Fibroblast of lung (primary cell): ENCODE results near the gene DUSP1.

Experiments used
- EZH2 ChIP-seq: IDR thresholded peaks from 2 replicates; pipeline ENCODE4 v1.5.1; 2012; ENCODE audit warnings: low read length, control low read depth, mild to moderate bottlenecking; ENCODE audit errors: missing control alignments
- TF ChIP-seq, protein P1 (sequence below), 2 donors: IDR thresholded peaks in 1 of 2; conservative IDR thresholded peaks in 1 of 2; 1 replicate in 1 of 2; 2 replicates in 1 of 2; pipeline ENCODE4 v1.5.1; 2011 to 2012; ENCODE audit warnings: low read length in 2 of 2, control low read depth in 1 of 2, inconsistent platforms in 1 of 2, low read depth in 1 of 2, mild to moderate bottlenecking in 1 of 2

- TF ChIP-seq, protein P1, sequence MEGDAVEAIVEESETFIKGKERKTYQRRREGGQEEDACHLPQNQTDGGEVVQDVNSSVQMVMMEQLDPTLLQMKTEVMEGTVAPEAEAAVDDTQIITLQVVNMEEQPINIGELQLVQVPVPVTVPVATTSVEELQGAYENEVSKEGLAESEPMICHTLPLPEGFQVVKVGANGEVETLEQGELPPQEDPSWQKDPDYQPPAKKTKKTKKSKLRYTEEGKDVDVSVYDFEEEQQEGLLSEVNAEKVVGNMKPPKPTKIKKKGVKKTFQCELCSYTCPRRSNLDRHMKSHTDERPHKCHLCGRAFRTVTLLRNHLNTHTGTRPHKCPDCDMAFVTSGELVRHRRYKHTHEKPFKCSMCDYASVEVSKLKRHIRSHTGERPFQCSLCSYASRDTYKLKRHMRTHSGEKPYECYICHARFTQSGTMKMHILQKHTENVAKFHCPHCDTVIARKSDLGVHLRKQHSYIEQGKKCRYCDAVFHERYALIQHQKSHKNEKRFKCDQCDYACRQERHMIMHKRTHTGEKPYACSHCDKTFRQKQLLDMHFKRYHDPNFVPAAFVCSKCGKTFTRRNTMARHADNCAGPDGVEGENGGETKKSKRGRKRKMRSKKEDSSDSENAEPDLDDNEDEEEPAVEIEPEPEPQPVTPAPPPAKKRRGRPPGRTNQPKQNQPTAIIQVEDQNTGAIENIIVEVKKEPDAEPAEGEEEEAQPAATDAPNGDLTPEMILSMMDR (conservative IDR thresholded peaks at IDR 0.05 in 1 of 2, IDR thresholded peaks at IDR 0.05 in 1 of 2; ENCODE audit: low read depth in 1 of 2, low read length in 2 of 2) = no peak
- no peak for TF ChIP-seq EZH2
Observed at GRCh38 chr5:172763120-172763464, 7.9 kb downstream of the DUSP1 start.
